GM20000 (cell line): ENCODE data around the gene RHOC.

Source experiments
- DNase-seq: peaks from one replicate; pipeline ENCODE4 v3.0.0; 2012; ENCODE audit warnings: low spot score
- TF ChIP-seq, protein P1 (sequence below): IDR thresholded peaks from 2 replicates; pipeline ENCODE4 v1.5.1; 2012; ENCODE audit warnings: mild to moderate bottlenecking, control low read depth; ENCODE audit errors: extremely low read depth, missing control alignments

Gene RHOC

DNA sequence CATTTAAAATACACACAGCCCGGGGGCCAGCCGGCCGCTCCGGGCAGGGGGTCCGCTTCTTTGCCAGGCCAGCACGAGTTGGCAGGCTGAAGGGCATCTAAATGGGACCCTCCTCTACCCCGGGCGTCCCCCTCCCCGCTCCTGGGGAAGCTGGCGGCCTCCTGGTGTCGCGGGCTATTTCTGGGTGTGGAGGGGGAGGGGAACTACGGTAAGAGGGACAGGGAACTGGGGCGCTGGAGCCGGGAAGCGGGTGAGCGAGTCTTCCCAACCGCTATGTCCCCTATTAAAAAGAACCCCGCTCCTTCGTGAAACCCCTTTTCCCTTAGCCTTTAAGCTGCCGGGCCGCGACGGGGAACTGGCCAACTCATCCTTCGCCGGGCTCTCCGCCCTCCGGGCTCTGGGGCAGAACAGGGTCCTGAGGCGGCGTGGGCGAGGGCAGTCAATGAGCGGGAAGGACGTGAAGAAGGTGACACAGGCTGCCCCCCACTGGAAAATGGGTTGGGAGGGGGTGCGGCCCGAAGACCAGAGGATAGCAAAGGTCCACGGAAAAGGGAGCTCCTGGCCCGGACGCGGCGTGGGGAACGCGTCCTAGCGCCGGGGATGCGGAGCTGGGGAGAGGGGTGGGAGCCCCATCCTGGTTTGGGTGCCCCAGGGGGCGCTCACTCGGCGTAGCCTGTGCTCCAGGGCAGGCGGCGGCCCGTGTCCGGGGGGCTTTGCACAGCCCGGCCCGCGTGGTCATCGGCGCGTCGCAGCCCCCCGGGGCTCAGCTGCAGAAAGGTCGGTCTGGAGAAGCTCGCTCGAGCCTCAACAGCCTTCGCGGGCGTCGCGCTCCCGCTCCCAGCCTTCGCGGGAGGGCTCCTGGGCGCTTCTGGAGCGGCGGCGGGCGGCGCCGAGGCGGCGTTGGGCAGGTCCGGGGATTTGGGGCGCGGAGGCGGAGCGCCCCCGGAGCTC lies 7.7 kb upstream of the RHOC start:
- peak; percentile 37 for DNase-seq
- TF ChIP-seq, protein P1, sequence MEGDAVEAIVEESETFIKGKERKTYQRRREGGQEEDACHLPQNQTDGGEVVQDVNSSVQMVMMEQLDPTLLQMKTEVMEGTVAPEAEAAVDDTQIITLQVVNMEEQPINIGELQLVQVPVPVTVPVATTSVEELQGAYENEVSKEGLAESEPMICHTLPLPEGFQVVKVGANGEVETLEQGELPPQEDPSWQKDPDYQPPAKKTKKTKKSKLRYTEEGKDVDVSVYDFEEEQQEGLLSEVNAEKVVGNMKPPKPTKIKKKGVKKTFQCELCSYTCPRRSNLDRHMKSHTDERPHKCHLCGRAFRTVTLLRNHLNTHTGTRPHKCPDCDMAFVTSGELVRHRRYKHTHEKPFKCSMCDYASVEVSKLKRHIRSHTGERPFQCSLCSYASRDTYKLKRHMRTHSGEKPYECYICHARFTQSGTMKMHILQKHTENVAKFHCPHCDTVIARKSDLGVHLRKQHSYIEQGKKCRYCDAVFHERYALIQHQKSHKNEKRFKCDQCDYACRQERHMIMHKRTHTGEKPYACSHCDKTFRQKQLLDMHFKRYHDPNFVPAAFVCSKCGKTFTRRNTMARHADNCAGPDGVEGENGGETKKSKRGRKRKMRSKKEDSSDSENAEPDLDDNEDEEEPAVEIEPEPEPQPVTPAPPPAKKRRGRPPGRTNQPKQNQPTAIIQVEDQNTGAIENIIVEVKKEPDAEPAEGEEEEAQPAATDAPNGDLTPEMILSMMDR = no peak

DNA sequence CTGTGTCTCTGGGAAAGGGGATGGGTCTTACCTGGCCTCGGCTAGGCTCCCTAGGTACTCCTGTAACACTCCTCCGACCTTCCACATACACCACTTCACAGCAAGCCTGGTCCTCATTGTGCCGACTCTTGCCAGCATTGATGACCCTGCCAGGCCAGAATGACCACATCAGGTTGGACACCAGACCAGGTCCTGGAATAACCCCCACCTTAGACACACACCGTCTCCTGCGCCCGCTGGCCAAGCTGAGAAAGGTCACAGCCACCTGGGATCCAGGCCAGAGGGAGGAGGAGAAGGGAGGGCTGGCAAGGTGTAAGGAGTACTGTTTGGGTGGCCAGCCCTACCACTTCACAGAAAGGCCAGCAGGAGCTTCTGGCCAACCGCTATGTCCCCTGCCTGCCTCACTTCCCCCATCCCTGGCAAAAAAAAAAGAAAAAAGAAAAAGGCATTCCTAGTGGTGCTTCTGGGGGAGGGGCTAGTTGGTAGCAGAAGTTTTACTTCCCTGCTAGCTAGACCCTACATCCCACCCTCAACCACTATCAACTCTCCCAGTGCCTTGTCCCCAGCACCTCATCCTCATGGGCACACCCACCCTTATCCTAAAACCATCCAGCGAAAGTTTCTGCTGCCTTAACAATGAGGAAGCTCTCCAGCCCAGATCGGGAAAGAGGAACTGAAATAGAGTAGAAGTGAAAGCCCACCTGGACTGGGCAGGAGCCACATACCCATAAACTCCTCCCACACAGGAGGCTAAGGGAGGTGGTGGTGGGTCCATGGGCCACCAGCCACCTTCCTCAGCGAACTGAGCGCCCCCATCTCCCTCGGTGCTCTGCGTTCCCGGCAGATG lies 6.8 kb upstream of the RHOC start:
- TF ChIP-seq, protein P1 = no peak
- DNase-seq = peak; percentile 59

DNA sequence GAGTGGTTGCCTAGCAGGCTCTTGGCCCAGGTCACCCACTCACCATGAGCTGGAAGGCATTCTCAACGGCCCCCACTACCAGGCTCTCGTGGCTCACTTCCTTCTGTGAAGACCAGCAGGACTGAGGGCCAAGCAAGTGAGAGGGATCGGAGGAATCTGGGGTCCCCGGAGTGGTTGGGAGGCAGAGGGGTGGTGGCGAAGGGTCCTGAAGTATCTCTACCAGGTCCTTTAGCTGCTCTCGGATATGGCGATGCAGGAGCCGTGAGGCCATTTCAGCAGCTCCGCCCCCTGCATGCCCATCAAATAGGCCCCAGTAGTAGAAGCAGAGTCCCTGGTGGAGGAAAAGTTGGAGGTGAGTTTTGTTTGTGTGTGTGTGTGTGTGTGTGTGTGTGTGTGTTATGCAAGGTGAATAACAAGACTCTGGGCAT lies 5.8 kb upstream of the RHOC start:
- TF ChIP-seq, protein P1 = no peak
- no peak for DNase-seq

DNA sequence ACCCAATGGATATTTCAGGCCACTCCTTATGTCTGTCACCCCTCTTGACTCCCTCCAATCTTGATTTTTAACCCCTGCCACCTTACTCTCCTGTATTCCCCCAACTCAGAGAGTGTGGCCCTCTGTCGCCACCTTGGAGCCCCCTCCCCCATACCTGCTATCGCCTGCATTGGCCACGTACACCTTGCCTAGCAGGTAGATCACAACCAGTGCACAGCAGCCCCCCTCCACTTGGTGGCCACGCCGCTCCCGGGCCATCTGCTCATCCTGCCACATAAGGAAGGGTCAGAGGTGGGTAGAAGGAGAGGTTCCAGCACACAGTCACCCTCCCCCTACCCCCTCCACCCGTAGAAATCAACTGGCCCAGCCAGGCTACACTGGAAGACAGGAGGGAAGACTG lies 5.3 kb upstream of the RHOC start:
- DNase-seq = no peak
- TF ChIP-seq, protein P1 = no peak

DNA sequence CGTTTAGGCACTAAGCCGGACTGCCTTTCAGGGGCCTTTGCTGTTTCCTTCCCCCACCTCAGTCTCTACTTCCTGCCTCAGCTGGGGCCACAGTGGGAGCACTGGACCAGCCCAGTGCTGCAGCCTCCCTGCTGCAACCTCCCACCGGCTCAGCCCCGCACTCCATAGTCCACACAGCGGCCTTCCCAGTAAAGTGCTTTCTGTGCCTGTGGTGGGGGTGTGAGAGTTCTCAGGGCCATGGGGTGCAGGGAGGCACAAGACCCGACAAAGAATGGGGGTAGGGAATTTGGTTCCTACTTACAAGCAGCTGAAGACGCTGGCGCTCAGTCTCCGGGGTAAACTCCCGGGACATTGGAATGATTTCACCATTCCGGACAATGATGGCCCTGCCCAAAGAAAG lies 4.7 kb upstream of the RHOC start:
- no peak for DNase-seq
- TF ChIP-seq, protein P1 = no peak

DNA sequence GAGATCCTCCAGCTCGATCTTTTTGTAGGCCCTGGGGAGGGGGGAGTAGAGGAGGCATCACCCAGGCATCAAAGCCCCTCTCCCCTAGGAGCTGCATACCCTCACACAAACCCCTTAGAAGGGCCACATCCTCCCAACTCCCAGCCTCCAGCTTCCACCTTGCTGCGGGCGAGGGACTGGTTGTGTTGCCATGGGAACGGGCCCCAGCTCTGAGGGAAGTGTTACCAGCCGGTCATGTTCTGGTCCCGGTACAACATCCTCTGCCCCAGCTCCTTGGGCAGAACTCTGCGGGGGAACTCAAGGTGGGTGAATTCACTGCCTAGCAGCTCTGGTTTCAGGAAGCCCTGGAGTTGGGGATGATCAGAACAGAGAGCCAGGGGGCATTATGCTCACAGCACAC lies 4.1 kb upstream of the RHOC start:
- no peak for DNase-seq
- TF ChIP-seq, protein P1 = no peak

DNA sequence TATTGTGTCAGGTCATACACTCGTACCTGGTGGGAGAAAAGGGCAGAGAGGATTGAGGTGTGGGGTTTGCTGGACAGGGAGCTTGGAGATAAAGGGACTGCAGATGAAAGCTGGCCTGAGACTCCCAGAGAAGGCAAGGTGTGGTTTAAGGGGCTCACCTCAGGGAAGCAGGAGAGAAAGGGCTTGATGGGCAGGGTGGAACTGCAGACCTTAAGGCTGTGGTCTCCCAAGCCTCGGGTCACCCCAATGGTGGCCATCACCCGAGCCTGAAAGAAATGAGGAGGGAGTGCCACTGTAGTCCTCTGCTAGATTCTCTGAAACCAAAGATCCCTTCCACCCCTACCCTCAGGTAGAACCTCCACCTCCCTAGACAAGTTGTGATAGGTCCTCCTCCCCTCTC lies 3.7 kb upstream of the RHOC start:
- TF ChIP-seq, protein P1 = no peak
- no peak for DNase-seq
